Measurements from ENCODE around the gene RSPH4A. TPM values are rescaled to one million over a fixed set of nuclear protein-coding genes. Genes with fewer than 3 reads are reported as not detected.
"Not testable (repeated sequence)": the region's sequence is repeated elsewhere in the genome, so short reads cannot be mapped to it uniquely, and the experiment has no call there.

Gene RSPH4A
- total RNA-seq, 4 donors from 2014 or later, result 0.51 to 15.9 (median 5.4) TPM

DNA sequence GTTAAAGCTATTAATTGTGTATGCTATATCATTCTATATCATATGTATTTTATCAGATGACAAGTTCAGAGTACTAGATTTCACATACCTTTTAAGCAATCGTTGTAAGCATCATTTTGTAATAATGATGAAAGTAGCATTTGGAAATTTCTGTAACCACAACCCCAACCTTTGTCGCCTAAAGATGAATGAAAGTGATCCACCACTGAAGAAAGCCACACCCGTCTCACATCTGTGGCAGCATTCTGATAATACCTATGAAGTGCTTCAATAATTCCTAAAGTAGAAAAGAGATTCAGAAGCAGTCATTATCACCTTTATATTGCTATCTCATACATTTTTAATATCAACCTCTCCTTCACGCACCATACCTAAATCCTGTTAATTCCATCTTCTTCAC, 35.6 kb downstream of the RSPH4A start:
- no peaks in the 10 kb centered on the region for H3K4me1 ChIP-seq

DNA sequence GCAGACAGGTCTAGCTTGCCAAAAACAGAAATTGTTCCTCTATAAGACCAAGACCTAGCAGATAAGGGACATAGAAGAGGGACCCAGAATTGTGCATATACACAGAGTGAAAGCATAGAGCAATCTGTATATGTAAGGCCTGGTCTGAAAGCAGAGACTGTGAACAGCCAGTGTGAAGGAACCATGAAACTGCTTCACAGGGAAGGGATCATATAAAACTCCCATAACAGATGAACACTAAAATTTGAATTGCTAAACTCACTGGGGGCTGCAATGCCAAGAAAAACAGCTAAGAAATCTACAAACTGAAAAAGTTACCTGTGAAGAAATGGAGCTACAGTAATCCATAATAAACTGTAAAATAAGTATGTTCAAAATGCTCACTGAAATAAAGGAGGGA, 45.3 kb downstream of the RSPH4A start:
- intact Hi-C loops (cut with DNase I; ENCODE audit: low total_unique reads), result no loop called here

More for the DNA sequence above, 35.6 kb downstream of the RSPH4A start:
- no peaks in the 10 kb centered on the region for H3K27me3 ChIP-seq
- intact Hi-C loops (cut with DNase I; ENCODE audit: low total_unique reads), result no loop called here
- H3K36me3 ChIP-seq, result no peaks in the 10 kb centered on the region
- no peak overlapping the region for H3K27ac ChIP-seq
- no peaks in the 10 kb centered on the region for H3K9me3 ChIP-seq
- no peak overlapping the region for H3K4me3 ChIP-seq
- TF ChIP-seq, protein P1, sequence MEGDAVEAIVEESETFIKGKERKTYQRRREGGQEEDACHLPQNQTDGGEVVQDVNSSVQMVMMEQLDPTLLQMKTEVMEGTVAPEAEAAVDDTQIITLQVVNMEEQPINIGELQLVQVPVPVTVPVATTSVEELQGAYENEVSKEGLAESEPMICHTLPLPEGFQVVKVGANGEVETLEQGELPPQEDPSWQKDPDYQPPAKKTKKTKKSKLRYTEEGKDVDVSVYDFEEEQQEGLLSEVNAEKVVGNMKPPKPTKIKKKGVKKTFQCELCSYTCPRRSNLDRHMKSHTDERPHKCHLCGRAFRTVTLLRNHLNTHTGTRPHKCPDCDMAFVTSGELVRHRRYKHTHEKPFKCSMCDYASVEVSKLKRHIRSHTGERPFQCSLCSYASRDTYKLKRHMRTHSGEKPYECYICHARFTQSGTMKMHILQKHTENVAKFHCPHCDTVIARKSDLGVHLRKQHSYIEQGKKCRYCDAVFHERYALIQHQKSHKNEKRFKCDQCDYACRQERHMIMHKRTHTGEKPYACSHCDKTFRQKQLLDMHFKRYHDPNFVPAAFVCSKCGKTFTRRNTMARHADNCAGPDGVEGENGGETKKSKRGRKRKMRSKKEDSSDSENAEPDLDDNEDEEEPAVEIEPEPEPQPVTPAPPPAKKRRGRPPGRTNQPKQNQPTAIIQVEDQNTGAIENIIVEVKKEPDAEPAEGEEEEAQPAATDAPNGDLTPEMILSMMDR (IDR thresholded peaks at IDR 0.05), result no peak
- TF ChIP-seq POLR2A (IDR thresholded peaks at IDR 0.05), result no peak
- no peak for DNase-seq

DNA sequence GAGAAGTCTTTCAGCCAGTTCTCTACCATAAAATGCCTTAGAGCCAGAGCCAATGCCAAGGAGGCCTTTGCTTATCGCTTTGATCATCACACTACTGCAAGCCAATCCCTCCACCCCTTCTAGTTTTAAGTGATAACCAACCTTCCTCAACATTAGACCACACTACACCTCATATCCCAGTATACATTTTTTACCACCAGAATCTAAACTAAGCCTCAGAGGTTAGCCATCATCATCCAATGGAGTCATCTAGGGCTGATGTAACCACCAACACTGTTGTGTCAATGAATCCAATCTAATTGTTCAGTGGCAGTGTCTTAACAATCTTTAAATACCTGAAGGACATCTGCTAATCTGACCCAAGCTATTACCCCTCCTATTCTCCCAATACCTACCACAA, 45.9 kb downstream of the RSPH4A start:
- Histone ChIP-seq H3K27ac (no peak overlapping the region), H3K27me3 (no peaks in the 10 kb centered on the region), H3K36me3 (no peaks in the 10 kb centered on the region), H3K4me1 (no peaks in the 10 kb centered on the region), H3K9me3 (no peaks in the 10 kb centered on the region), H3K4me3 (no peak overlapping the region)
- no peak for DNase-seq
- intact Hi-C loops (cut with DNase I; ENCODE audit: low total_unique reads), result no loop called here
- TF ChIP-seq POLR2A (IDR thresholded peaks at IDR 0.05), result no peak
- TF ChIP-seq, protein P1 (IDR thresholded peaks at IDR 0.05), result no peak

More for the DNA sequence above, 45.3 kb downstream of the RSPH4A start:
- Histone ChIP-seq H3K4me3 (no peak overlapping the region), H3K4me1 (no peaks in the 10 kb centered on the region), H3K27ac (no peak overlapping the region), H3K36me3 (no peaks in the 10 kb centered on the region), H3K27me3 (no peaks in the 10 kb centered on the region), H3K9me3 (no peaks in the 10 kb centered on the region)
- DNase-seq, result no peak
- TF ChIP-seq, protein P1 (IDR thresholded peaks at IDR 0.05), result no peak
- no peak for TF ChIP-seq POLR2A (IDR thresholded peaks at IDR 0.05)

DNA sequence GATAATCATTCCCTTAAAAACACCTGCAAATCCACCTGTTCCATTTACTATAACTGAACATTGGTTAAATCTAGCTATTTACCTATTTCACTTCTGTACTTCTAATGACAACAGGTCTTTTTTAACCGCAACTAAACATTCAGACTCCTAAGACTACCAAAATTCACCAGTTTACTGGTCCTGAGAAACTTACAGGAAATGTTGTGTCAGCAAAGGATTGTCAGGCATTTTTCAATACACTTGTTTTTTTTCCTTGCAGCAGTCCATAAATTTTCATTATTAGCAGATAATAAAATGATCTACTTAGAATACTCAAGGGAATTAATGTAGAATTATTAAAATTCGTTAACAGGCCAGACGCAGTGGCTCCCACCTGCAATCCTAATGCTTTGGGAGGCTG, 47.0 kb downstream of the RSPH4A start:
- no peaks in the 10 kb centered on the region for H3K27me3 ChIP-seq
- TF ChIP-seq, protein P1 (IDR thresholded peaks at IDR 0.05), result no peak
- no peak for TF ChIP-seq POLR2A (IDR thresholded peaks at IDR 0.05)
- H3K4me3 ChIP-seq, result no peak overlapping the region
- H3K36me3 ChIP-seq, result no peaks in the 10 kb centered on the region
- no peaks in the 10 kb centered on the region for H3K9me3 ChIP-seq
- H3K4me1 ChIP-seq, result no peaks in the 10 kb centered on the region
- no peak overlapping the region for H3K27ac ChIP-seq
- intact Hi-C loops (cut with DNase I; ENCODE audit: low total_unique reads), result no loop called here
- no peak for DNase-seq

DNA sequence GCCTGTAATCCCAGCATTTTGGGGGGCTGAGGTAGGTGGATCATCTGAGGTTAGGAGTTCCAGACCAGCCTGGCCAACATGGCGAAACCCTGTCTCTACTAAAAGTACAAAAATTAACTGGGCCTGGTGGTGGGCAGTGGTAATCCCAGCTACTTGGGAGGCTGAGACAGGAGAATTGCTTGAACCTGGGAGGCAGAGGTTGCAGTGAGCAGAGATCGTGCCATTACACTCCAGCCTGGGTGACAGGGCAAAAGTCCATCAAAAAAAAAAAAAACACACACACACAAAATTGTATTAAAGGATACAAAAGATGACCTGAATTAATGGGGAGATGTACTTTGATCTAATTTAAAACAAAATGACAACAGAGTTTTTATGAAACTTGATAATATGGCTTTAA, 47.9 kb downstream of the RSPH4A start:
- H3K27me3 ChIP-seq; H3K36me3 ChIP-seq; H3K4me1 ChIP-seq; H3K9me3 ChIP-seq; intact Hi-C loops (cut with DNase I; ENCODE audit: low total_unique reads); DNase-seq; H3K4me3 ChIP-seq; H3K27ac ChIP-seq: not testable (repeated sequence)

DNA sequence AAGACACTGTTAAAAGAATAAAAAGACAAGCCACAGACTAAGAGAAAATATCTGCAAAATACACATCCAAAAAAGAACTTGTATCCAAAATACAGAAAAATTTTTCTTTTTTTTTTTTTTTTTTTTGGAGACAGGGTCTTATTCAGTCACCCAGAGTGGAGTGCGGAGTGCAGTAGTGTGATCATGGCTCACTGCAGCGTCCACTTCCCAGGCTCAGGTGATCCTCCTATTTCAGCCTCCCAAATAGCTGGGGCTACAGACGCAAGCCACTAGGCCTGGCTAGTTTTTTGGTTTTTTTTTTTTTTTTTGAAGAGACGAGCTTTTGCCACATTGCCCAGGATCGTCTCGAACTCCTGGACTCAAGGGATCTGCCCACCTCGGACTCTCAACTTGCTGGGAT, 49.2 kb downstream of the RSPH4A start:
- TF ChIP-seq, protein P1 (IDR thresholded peaks at IDR 0.05), result no peak
- TF ChIP-seq POLR2A (IDR thresholded peaks at IDR 0.05), result no peak
- Histone ChIP-seq H3K27me3 (no peaks in the 10 kb centered on the region), H3K4me1 (no peaks in the 10 kb centered on the region), H3K36me3 (no peaks in the 10 kb centered on the region), H3K9me3 (no peaks in the 10 kb centered on the region), H3K4me3 (no peak overlapping the region), H3K27ac (no peak overlapping the region)
- intact Hi-C loops (cut with DNase I; ENCODE audit: low total_unique reads), result no loop called here
- DNase-seq, result no peak
